Measurements from ENCODE around the gene TARS2. TPM values are rescaled to one million over a fixed set of nuclear protein-coding genes. Genes with fewer than 3 reads are reported as not detected.

The TARS2 gene
- total and polyA plus RNA-seq, 10 of the 15 experiments (the other 5 are each of a cell fraction or from before 2014, with no cell fraction given) = 11.0 to 51.8 (median 45.2) TPM

DNA sequence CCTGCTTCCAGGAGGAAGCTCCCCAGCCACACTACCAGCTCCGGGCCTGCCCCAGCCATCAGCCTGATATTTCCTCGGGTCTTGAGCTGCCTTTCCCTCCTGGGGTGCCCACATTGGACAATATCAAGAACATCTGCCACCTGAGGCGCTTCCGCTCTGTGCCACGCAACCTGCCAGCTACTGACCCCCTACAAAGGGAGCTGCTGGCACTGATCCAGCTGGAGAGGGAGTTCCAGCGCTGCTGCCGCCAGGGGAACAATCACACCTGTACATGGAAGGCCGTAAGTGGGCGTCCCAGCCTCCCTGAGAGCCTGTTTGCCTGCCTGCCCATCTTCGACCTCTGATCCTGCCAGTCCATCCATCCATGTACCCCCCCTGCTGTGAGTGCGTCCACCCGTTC, 24.3 kb downstream of the TARS2 start:
- Histone ChIP-seq H3K4me2 (ENCODE audit: control insufficient read depth, insufficient read depth) (no peak overlapping the region), H3K27ac (ENCODE audit: control insufficient read depth, insufficient read depth) (no peak overlapping the region), H3K4me1 (ENCODE audit: control insufficient read depth, insufficient read depth, low read length) (peaks cover 13% of the 10 kb centered on the region), H2AFZ (ENCODE audit: control insufficient read depth, low read depth, low read length) (no peak overlapping the region), H3K9me3 (replicated peaks; ENCODE audit: control insufficient read depth, insufficient read depth, low read length) (no peaks in the 10 kb centered on the region), H3K36me3 (ENCODE audit: control insufficient read depth in 2 of 2, insufficient read depth in 2 of 2, low read length in 1 of 2) (peaks cover 0 to 3% of the 10 kb centered on the region in 2 experiments; a peak in 2 of 4 replicates), H3K9ac (ENCODE audit: control insufficient read depth, insufficient read depth, low read length) (no peak overlapping the region), H3K79me2 (ENCODE audit: control insufficient read depth, insufficient read depth, low read length) (no peaks in the 10 kb centered on the region), H3K27me3 (replicated peaks in 1 of 2; ENCODE audit: control insufficient read depth in 2 of 2, insufficient read depth in 2 of 2, low read length in 1 of 2) (no peaks in the 10 kb centered on the region), H4K20me1 (ENCODE audit: control insufficient read depth, insufficient read depth) (no peaks in the 10 kb centered on the region), H3K4me3 (no peak overlapping the region)
- intact Hi-C loops (cut with micrococcal nuclease; ENCODE audit: unreplicated experiment) = no loop called here
- ChIA-PET RAD21 (ENCODE audit: unreplicated experiment) (no interaction called here), POLR2A (no interaction called here), CTCF (no interaction called here), SMC1A (ENCODE audit: uncharacterized antibody, unreplicated experiment) (no interaction called here)
- no peak for DNase-seq (ENCODE audit: low read depth, low spot score)
- BruUV-seq (replicated peaks) = no TSS peak
- FAIRE-seq = no peak
- 86% methylated on average over 12 of the region's 12 CpGs for WGBS (ENCODE audit: insufficient coverage, insufficient replicate concordance, low lambda C conversion rate, missing lambda C conversion rate)
- ATAC-seq = no peak
- no peak for TF ChIP-seq USF2 (IDR thresholded peaks at IDR 0.05; ENCODE audit: borderline replicate concordance, low read depth, low read length)
- TF ChIP-seq ELK1 (IDR thresholded peaks at IDR 0.05; ENCODE audit: low read depth, low read length) = no peak
- TF ChIP-seq CEBPB (IDR thresholded peaks at IDR 0.05; ENCODE audit: borderline replicate concordance in 1 of 2, low read depth in 2 of 2, low read length in 2 of 2) = no peak
- TF ChIP-seq JUND (IDR thresholded peaks at IDR 0.05; ENCODE audit: low read depth, low read length) = no peak
- TF ChIP-seq, protein P1, sequence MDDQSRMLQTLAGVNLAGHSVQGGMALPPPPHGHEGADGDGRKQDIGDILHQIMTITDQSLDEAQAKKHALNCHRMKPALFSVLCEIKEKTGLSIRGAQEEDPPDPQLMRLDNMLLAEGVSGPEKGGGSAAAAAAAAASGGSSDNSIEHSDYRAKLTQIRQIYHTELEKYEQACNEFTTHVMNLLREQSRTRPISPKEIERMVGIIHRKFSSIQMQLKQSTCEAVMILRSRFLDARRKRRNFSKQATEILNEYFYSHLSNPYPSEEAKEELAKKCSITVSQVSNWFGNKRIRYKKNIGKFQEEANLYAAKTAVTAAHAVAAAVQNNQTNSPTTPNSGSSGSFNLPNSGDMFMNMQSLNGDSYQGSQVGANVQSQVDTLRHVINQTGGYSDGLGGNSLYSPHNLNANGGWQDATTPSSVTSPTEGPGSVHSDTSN (IDR thresholded peaks at IDR 0.05; ENCODE audit: insufficient replicate concordance, low read depth, low read length) = no peak
- TF ChIP-seq TARDBP (IDR thresholded peaks at IDR 0.05; ENCODE audit: borderline replicate concordance) = no peak
- no peak for TF ChIP-seq SREBF2 (IDR thresholded peaks at IDR 0.05; ENCODE audit: low read length)
- TF ChIP-seq JUNB (IDR thresholded peaks at IDR 0.05) = no peak
- TF ChIP-seq KLF5 (IDR thresholded peaks at IDR 0.05; ENCODE audit: partially characterized antibody) = no peak
- no peak for TF ChIP-seq ZNF384 (IDR thresholded peaks at IDR 0.05; ENCODE audit: borderline replicate concordance, low read depth, low read length)
- TF ChIP-seq CBX3 (IDR thresholded peaks at IDR 0.05; ENCODE audit: borderline replicate concordance, low read depth) = no peak
- no peak for TF ChIP-seq HDAC2 (IDR thresholded peaks at IDR 0.05)
- in situ Hi-C loops (cut with MboI) = no loop called here

Data from GM12878 (cell line).